Measurements from ENCODE around the gene HCN1.

- TF ChIP-seq BACH1 (IDR thresholded peaks at IDR 0.05; ENCODE audit: low read length) (no peak), RFX5 (IDR thresholded peaks at IDR 0.05; ENCODE audit: borderline replicate concordance, low read depth, low read length) (no peak), SUZ12 (IDR thresholded peaks at IDR 0.05; ENCODE audit: low read length) (no peak), CBX5 (IDR thresholded peaks at IDR 0.05; ENCODE audit: low read depth, low read length) (no peak), EP300 (IDR thresholded peaks at IDR 0.05; ENCODE audit: borderline replicate concordance in 1 of 2, low read depth in 2 of 2, low read length in 2 of 2) (no peak), CTCF (IDR thresholded peaks at IDR 0.05; ENCODE audit: control extremely low read depth in 1 of 3, insufficient read depth in 1 of 3, low read depth in 1 of 3, low read length in 3 of 3) (no peak), POLR2A (IDR thresholded peaks at IDR 0.05; ENCODE audit: control extremely low read depth in 1 of 2, low read depth in 2 of 2, low read length in 2 of 2) (no peak)
These were observed 421.9 kb downstream of the HCN1 start for GRCh38 chr5:45274241-45274640.

All from H1 (cell line).